ENCODE results near the gene NKPD1.

DNA sequence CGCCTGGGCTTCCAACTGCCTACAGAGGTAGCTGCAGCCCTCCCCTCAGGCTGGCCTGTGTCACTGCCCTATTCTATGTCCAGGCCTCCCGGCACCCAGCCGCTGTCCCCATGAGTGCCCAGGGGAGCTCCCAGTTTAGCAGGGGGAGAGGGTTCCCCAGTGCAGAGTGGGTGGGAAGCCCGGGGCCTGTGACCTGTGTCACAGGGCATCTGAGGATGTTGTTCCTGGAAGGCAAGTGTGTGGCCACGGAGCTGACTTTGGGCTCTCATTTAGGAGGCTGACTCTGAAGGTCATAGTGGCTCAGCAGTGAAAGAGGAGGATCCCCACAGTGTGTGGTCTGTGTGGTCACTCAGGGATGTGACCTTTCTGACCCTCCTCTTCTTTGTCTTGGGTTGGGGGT, 42.7 kb downstream of the NKPD1 start:
- TF ChIP-seq, protein P1, sequence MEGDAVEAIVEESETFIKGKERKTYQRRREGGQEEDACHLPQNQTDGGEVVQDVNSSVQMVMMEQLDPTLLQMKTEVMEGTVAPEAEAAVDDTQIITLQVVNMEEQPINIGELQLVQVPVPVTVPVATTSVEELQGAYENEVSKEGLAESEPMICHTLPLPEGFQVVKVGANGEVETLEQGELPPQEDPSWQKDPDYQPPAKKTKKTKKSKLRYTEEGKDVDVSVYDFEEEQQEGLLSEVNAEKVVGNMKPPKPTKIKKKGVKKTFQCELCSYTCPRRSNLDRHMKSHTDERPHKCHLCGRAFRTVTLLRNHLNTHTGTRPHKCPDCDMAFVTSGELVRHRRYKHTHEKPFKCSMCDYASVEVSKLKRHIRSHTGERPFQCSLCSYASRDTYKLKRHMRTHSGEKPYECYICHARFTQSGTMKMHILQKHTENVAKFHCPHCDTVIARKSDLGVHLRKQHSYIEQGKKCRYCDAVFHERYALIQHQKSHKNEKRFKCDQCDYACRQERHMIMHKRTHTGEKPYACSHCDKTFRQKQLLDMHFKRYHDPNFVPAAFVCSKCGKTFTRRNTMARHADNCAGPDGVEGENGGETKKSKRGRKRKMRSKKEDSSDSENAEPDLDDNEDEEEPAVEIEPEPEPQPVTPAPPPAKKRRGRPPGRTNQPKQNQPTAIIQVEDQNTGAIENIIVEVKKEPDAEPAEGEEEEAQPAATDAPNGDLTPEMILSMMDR (IDR thresholded peaks at IDR 0.05) = no peak
- TF ChIP-seq POLR2A (IDR thresholded peaks at IDR 0.05) = no peak
